ENCODE results near the gene AGAP2. TPM values are rescaled to one million over a fixed set of nuclear protein-coding genes. Genes with fewer than 3 reads are reported as not detected.
A peak's percentile ranks its signal among the peaks of the same experiment; 100 is the strongest.

AGAP2 gene
- total RNA-seq, 4 donors from 2014 or later: 1.2 to 125 (median 5.6) TPM

DNA sequence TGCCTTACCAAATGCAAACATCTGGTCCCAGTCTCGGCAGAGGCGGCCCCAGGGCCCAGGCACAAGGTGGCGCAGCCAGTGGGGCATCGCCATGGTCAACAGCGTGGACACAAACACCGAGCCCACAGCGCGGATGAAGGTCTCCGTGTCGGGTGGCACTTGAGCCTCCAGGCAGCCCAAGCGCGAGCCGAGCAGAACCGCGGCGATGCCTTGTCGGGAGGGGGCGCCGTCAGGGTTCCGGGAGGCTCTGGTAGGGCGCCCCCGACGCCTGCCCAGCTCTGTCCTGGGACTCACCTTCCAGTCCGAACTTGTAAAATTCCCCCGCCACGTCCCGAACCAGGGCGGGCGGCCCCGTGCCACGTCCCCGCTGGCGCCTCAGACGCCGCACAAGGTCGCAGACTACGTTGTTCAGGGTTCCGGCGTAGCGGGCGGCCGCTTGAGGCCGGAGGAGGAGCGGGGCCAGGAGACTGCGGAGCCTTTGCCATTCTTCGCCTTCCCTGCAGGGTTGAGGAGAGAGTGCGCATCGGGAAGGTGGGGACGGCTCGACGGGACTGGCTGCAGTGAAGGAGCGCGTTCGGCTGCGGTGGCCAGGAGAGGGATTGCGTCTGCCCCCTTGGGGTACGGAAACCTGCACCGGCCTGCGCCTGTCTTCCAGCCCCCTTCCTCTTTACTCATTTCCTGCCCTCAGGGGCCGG is 26.6 kb upstream of the AGAP2 start:
- WGBS, 2 donors (ENCODE audit: low coverage in 1 of 2): 1% methylated on average over 46 of the region's 60 CpGs; no CpG with 5 or more reads in 1 of the 2 donors
- no peaks in the 10 kb centered on the region for H3K36me3 ChIP-seq
- in situ Hi-C loops (cut with MboI; ENCODE audit: low pct_ligation_motif_present in 1 of 4, low pct_unique_long_range_greater_than_20kb in 1 of 4, low sequenced_read_pairs in 3 of 4): no loop called here

DNA sequence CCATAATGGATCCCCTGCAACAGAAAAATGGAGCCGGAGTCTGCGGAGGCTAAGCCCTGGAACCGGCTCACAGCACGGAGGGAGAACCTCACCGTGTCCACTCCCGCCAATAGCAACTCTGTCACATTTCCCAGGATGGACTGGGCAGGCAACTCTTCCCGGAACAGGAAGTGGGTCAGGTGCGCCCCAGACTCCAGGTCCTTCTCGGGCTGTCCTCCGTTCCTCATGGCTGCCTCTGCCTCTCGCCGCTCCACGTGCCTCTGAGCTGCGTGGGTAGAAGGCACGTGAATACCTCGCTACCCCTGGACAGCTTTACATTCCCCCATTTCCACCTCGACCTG is 26.1 kb upstream of the AGAP2 start:
- TF ChIP-seq POLR2A (IDR thresholded peaks at IDR 0.05) (no peak), EP300 (IDR thresholded peaks at IDR 0.05; ENCODE audit: low read depth) (no peak), POLR2AphosphoS5 (IDR thresholded peaks at IDR 0.05) (no peak)
- TF ChIP-seq, protein P1, sequence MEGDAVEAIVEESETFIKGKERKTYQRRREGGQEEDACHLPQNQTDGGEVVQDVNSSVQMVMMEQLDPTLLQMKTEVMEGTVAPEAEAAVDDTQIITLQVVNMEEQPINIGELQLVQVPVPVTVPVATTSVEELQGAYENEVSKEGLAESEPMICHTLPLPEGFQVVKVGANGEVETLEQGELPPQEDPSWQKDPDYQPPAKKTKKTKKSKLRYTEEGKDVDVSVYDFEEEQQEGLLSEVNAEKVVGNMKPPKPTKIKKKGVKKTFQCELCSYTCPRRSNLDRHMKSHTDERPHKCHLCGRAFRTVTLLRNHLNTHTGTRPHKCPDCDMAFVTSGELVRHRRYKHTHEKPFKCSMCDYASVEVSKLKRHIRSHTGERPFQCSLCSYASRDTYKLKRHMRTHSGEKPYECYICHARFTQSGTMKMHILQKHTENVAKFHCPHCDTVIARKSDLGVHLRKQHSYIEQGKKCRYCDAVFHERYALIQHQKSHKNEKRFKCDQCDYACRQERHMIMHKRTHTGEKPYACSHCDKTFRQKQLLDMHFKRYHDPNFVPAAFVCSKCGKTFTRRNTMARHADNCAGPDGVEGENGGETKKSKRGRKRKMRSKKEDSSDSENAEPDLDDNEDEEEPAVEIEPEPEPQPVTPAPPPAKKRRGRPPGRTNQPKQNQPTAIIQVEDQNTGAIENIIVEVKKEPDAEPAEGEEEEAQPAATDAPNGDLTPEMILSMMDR (IDR thresholded peaks at IDR 0.05): no peak
- Histone ChIP-seq H3K4me3 (peak overlapping the region in 3 of 4 donors; percentile 26 to 54 (median 41)), H3K27ac (no peak overlapping the region), H3K9me3 (no peaks in the 10 kb centered on the region), H3K27me3 (peaks cover 43% of the 10 kb centered on the region), H3K36me3 (no peaks in the 10 kb centered on the region), H3K4me1 (peaks cover 9 to 31% (median 30%) of the 10 kb centered on the region in 4 donors)
- in situ Hi-C loops (cut with MboI; ENCODE audit: low pct_ligation_motif_present in 1 of 4, low pct_unique_long_range_greater_than_20kb in 1 of 4, low sequenced_read_pairs in 3 of 4): no loop called here
- intact Hi-C loops (cut with DNase I; ENCODE audit: low total_unique reads): no loop called here
- DNase-seq: no peak
- WGBS, 2 donors (ENCODE audit: low coverage in 1 of 2): 16% methylated on average over 17 of the region's 17 CpGs; no CpG with 5 or more reads in 1 of the 2 donors

More for the DNA sequence above, 26.6 kb upstream of the AGAP2 start:
- Histone ChIP-seq H3K4me3 (peak overlapping the region in 3 of 4 donors; percentile 26 to 54 (median 41)), H3K4me1 (peaks cover 9 to 31% (median 30%) of the 10 kb centered on the region in 4 donors), H3K27me3 (peaks cover 43% of the 10 kb centered on the region), H3K27ac (peak overlapping the region in 1 of 4 donors; percentile 3), H3K9me3 (no peaks in the 10 kb centered on the region)
- TF ChIP-seq POLR2A (IDR thresholded peaks at IDR 0.05) (no peak), POLR2AphosphoS5 (IDR thresholded peaks at IDR 0.05) (no peak), EP300 (IDR thresholded peaks at IDR 0.05; ENCODE audit: low read depth) (no peak)
- TF ChIP-seq, protein P1 (IDR thresholded peaks at IDR 0.05): peak; percentile 6 to 26 (median 16)
- intact Hi-C loops (cut with DNase I; ENCODE audit: low total_unique reads): no loop called here
- DNase-seq: peak; percentile 64

DNA sequence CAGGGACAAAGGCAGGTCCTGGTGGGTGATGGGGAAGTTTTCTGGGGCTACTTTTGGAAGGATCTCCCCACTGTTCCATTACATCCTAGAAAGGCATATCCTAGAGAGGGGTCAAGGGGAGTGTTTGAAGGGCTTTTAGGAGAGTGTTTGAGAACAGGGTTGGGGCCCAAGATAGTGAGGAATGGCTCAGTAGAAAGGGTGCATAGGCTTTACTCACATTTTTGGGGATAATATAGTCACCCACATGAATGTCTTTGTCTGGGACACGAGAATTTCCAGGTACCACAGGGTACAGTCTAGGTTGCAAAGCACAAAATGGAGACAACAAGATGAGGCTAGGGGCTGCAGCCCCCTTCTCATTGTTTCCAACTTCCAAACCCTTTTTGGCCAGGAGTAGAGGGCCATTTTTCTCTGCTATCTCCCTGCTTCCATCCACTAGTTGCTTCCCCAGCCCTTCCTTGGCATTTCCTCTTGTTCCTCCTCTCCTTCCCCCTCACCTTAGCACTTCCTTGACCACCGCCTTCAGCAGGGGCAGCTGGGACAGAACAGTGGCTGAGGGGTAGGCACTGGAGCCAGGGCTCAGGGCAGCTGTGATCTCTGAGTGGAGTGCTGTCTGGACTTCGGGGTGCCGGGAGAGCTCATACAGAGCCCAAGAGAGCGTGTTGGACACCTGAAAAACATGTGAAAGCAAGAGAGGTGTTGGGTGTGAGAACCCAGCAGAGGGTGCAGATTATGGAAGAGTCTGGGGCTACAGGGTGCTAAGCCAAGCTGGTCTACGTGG is 25.5 kb upstream of the AGAP2 start:
- in situ Hi-C loops (cut with MboI; ENCODE audit: low pct_ligation_motif_present in 1 of 4, low pct_unique_long_range_greater_than_20kb in 1 of 4, low sequenced_read_pairs in 3 of 4): no loop called here
- intact Hi-C loops (cut with DNase I; ENCODE audit: low total_unique reads): no loop called here
- H3K27ac ChIP-seq: no peak overlapping the region
- H3K4me3 ChIP-seq: no peak overlapping the region
- no peak for DNase-seq
- peaks cover 43% of the 10 kb centered on the region for H3K27me3 ChIP-seq
- 83 to 93% methylated on average over 3 to 6 of the region's 6 CpGs for WGBS, 2 donors (ENCODE audit: low coverage in 1 of 2)
- TF ChIP-seq EP300 (IDR thresholded peaks at IDR 0.05; ENCODE audit: low read depth): no peak
- TF ChIP-seq POLR2AphosphoS5 (IDR thresholded peaks at IDR 0.05): no peak
- TF ChIP-seq POLR2A (IDR thresholded peaks at IDR 0.05): no peak
- TF ChIP-seq, protein P1 (IDR thresholded peaks at IDR 0.05): no peak
- H3K36me3 ChIP-seq: no peaks in the 10 kb centered on the region
- peaks cover 9 to 31% (median 30%) of the 10 kb centered on the region in 4 donors for H3K4me1 ChIP-seq
- no peaks in the 10 kb centered on the region for H3K9me3 ChIP-seq

DNA sequence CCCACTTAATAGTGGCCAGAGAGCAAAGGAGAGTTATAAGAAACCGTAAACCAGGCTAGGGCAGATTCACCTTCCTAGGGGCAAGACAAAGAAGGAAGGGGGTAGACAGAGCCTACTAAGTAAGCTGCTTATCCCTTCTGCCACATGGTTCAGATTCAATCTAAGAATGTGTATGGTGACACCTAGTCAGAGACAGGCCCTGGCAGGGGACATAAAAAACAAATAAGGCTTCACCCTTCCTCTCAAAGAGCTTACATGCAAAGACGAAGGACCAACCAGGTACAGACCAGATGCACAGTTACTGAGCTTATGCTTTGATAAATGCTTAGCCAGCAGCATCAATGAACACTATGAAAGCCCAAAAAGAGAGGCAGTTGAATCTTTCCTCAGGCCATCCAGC is 23.9 kb upstream of the AGAP2 start:
- intact Hi-C loops (cut with DNase I; ENCODE audit: low total_unique reads) (no loop called here), in situ Hi-C loops (cut with MboI; ENCODE audit: low pct_ligation_motif_present in 1 of 4, low pct_unique_long_range_greater_than_20kb in 1 of 4, low sequenced_read_pairs in 3 of 4) (no loop called here)
- Histone ChIP-seq H3K27ac (no peak overlapping the region), H3K36me3 (peaks cover 0 to 5% (median 0%) of the 10 kb centered on the region in 4 donors), H3K9me3 (no peaks in the 10 kb centered on the region), H3K27me3 (peaks cover 42% of the 10 kb centered on the region), H3K4me3 (no peak overlapping the region), H3K4me1 (peaks cover 9 to 31% (median 30%) of the 10 kb centered on the region in 4 donors)
- no peak for TF ChIP-seq POLR2AphosphoS5 (IDR thresholded peaks at IDR 0.05)
- TF ChIP-seq EP300 (IDR thresholded peaks at IDR 0.05; ENCODE audit: low read depth): no peak
- TF ChIP-seq, protein P1 (IDR thresholded peaks at IDR 0.05): no peak
- no peak for TF ChIP-seq POLR2A (IDR thresholded peaks at IDR 0.05)
- 88 to 92% methylated on average over 2 of the region's 2 CpGs for WGBS, 2 donors (ENCODE audit: low coverage in 1 of 2)
- DNase-seq: no peak

All from transverse colon (tissue), 4 donors.